AML-193 (cell line): Measurements from ENCODE around the gene NMT1.

Experiments
- DNase-seq, 2 experiments: peaks; one replicate each; lab custom pipeline; 2025; lab: John Stamatoyannopoulos, UW

Gene NMT1

DNA sequence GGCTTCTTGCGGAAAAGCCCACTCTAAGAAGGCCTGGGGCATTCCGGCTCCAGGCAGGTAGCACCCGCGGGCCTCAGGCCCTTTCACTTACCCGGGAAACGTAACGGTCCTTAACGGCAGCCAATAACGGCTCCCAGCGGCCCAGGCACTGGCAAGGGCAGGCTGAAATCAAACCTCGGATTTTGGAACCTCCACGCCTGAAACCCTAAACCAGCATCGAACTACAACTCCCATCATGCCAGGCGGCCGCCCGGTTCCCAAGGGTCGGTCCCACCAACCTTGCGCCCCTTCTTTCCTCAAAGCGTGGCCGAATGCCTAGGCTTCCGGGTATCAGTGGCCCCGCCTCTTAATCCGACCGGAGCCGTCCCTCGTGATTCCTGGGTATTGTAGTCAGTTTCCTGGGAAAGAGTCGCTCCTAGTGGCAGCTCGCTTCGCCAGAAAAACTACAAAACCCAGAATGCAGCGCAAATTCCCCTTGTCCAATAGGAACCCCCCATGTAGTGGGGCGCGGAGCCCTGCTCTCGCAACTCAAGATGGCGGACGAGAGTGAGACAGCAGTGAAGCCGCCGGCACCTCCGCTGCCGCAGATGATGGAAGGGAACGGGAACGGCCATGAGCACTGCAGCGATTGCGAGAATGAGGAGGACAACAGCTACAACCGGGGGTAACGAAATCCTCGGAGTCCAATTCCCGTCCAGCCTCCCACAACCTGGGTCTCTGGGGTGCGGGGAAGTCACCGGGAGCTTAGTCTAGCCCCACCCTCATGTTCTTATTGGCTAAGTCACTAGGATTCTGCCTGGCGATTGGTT is at the start of gene NMT1:
NMT1 (plus strand) TSS at position 521 of the 809 bp plus-strand sequence; CDS start at position 534, 13 bp downstream.
- peak; percentile 100 for DNase-seq

DNA sequence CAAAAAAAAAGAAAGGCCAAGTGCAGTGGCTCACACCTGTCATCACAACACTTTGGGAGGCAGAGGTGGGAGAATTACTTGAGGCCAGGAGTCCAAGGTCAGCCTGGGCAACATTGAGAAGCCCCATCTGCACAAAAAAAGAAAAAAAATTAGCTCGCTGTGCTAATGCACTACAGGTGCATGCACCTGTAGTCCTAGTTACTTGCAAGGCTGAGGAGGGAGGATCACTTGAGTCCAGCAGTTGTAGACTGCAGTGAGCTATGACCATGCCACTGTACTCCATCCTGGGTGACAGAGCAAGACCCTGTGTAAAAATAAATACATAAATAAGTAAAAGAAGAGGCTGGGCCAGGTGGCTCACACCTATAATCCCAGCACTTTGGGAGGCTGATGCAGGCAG is 49.4 kb upstream of the NMT1 start:
- no peak for DNase-seq

DNA sequence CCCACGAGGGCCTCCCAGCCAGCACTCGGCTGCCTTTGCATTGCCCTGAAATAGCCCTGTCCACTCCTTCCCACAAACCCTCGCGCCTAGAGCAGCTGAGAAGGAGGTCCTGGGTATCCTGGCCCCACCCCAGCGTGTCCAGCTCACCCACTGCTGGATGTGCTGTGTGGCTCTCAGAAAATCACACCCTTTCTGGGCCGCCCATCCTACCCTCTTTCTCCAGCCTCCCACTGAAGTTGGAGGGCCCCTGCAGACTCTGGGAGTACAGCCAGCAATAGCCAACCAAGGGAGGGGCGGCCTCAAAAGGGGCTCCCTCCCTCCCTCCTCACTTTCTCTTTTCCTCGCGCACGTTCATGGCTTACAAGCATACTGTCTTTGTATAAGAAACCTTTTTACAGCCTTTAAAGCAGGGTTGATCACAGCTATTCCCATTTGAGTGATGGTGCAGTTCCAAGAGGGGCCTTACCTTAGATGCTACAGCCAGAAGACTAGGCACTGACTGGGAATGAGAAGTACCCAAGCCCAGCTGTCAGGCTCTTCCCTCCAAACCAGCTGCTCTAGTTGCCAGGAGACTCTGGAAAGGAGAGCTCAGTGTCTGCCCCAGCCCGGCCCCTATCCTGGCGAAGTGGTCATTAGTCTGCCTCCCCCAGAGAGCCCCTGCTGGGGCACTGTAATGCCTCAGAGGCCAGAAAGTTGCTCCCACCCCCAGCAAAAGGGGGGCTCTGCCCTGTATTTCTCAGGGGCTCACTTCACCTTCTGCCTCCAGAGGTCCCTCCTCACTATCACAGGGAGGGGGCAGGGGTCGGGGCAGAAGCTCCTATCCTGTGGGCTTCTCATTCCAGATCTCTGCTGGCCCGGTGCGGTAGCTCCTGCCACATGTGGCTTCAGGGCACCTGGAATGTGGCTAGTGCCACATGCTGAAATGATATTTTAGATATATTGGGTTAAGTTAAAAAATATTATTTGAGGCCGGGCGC is 47.8 kb upstream of the NMT1 start:
- DNase-seq: no peak

DNA sequence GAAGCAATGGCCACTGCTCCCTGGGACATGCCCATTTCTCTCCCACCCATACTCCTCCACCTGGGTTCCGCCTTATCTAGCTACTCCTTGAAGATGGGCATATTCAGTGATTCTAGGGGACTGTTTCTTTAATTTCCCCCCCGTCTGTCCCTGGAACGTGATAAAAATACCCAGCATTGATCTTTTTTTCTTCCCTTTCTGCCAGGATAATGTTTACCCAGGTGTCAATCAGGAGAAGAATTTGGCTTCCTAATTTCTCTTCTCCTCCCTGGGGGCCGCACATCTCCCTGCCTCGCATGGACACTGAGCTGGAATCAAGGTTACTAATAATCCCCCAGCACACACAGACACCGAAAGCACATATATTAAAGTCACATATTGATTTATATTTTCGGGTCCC is 44.9 kb upstream of the NMT1 start:
- DNase-seq: no peak

DNA sequence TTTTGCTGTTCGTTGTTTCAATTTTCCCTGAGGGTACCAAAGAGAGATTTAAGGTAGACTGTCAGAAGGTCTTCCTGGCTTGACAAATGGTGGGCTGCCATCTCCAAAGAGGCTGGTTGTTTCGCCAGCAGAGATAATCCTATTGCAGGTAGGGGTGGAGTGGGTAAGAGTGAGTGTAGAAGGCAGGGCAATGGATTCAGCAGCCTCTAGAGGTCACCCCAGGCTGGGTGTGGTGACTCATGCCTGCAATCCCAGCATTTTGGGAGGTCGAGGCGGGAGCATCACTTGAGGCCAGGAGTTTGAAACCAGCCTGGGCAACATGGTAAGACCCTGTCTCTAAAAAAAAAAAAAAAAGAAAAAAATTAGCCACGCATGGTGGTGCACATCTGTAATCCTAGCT is 44.3 kb upstream of the NMT1 start:
- peak; percentile 18 to 29 for DNase-seq

GRCh38 chr17:45018514-45018847 is 42.6 kb upstream of the NMT1 start:
- no peak for DNase-seq

DNA sequence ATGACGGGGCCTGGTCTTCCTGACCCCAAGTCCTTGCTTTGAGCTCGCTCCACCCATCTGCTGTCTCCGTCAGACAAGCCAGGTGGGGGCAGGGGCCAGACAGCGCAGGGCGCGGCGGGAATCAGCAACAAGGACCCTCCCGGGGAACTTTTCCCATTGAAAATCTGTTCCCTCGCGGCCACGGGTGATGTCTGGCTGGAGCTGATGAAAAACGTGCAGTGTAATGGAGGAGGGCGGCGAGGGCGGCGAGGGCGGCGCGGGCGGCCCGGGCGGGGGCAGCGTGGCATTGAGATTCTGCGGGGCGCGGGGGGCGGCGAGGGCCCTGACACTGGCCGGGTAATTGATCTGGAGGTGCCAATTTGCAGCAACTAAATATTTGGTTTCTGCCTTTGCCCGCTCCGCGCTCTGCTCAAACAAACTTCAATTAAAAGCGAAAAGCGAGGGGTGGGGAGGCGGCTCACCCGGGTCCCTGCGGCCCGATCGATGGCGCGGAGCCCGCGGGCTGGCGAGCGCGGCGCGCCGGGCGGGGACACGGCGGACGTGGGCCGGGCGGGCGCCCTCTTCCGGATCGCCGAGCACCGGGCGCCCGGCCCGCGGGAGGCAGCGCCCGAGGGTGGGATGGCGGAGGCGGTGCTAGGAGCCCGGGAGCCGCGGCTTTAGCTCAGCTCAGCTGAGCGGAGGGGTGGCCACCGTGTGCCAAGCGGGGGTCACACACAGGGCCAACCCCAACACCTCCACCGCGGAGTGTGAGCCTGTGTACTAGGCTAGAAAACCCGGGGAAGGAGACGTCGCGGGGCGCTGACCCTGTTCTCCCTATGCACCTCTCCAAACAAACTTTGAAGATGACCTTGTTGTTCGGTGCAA is 42.0 kb upstream of the NMT1 start:
- peak; percentile 30 to 50 for DNase-seq

GRCh38 chr17:45020354-45021138 is 40.6 kb upstream of the NMT1 start:
- no peak for DNase-seq

DNA sequence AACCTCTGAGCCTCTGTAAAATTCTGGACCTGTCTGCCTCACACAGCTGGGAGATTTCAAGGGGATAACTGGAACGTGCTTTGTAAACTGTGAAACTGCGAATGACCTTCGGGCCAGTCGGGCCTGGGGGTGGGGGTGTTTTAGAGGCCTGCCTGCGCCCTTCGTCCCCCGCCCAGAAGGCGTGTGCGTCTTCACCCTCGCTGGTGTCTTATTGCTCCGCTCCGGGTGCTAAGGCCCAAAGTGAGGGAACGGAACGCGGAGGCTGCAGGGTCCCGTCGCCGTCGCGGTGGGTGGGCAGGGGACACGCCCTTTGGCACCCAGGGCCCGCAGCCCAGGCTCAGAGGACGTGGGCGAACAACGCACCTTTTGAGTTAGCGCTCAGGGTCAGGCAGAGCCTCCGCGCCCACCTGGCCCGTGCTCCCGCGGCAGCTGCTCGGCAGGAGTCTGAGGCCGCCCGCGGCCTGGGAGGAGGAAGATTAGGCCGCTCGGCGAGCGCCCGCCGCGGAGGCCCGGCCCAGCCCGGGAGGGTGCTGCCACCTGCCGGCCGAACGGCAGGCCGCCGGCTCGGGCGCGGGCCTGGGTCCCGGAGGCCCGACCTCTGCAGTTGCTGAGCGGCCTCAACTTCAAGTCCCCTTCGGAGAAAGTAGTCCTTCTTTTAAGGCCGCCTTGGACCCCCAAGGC is 39.4 kb upstream of the NMT1 start:
- peak; percentile 59 to 62 for DNase-seq

- DNase-seq: no peak
Observed at GRCh38 chr17:45022288-45022648, 38.8 kb upstream of the NMT1 start.

GRCh38 chr17:45022655-45023339 is 38.3 kb upstream of the NMT1 start:
- DNase-seq: no peak

DNA sequence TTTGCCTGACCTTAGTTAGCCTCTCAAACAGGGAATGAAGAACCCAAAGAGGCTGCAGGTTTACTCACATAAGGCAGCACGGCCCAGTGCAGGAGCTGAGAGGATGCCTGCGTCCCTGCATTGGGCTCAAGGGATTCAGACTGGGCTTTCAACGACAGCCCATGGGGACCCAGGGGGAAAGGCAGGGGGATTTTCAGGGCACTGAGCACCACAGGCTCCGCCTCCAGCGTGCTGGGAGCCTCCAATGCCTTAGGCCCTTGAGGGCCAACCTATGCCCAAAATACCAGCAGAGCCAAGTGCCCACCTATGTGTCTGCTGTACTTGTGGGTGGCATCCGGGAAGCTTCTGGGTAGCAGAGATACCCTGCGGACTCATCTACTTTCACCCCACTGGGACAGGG is 32.0 kb upstream of the NMT1 start:
- DNase-seq: no peak

DNA sequence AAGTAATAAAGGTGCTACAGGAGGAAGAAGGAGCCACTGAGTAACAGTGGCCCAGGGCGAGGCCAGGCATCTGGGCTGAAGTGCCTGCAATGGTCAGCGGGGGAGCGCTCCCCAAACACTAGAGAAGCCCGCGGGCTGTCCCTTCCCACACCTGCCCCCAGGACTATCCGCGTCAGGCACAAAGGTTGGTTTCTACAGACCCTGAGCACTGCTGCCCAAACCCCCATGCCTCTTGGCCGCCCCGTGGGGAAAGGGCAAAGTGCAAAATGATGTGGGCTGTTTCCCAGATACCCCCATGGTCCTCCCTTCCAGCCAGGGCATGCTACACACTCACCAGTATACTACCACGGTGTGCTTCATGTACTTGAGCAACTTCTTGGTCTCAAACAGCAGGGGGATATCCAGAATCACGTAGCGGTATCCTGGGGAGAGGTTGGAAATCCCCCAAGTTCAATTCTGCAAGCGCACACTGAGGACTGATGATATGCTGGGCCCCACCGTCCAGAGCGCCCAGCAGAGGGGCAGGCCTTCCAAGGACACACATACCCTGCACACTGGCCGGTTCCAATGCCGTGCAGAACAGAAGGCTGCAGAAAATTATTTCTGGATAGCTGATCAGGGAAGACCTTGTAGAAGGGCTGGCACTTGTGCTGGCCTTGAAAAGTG is 31.2 kb upstream of the NMT1 start:
- no peak for DNase-seq

DNA sequence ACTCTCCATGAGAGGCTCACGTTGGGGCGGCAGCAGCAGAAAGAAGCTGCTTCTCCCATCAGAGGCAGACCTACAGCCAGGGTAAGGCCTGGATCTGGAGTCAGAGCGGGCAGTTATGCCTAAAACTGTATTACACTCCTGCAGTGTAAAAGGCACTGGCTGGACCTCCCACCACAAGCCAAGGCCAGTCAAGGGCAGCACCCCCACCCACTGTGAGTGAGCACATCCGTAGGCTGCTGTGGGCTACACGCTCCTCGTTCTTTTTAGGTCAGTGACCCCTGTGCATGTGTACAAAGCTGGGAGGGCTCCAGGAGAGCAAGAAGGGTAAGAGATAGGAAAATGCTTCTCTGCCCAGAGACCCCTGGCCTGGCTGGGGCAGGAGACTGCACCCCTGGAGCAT is 30.4 kb upstream of the NMT1 start:
- no peak for DNase-seq

DNA sequence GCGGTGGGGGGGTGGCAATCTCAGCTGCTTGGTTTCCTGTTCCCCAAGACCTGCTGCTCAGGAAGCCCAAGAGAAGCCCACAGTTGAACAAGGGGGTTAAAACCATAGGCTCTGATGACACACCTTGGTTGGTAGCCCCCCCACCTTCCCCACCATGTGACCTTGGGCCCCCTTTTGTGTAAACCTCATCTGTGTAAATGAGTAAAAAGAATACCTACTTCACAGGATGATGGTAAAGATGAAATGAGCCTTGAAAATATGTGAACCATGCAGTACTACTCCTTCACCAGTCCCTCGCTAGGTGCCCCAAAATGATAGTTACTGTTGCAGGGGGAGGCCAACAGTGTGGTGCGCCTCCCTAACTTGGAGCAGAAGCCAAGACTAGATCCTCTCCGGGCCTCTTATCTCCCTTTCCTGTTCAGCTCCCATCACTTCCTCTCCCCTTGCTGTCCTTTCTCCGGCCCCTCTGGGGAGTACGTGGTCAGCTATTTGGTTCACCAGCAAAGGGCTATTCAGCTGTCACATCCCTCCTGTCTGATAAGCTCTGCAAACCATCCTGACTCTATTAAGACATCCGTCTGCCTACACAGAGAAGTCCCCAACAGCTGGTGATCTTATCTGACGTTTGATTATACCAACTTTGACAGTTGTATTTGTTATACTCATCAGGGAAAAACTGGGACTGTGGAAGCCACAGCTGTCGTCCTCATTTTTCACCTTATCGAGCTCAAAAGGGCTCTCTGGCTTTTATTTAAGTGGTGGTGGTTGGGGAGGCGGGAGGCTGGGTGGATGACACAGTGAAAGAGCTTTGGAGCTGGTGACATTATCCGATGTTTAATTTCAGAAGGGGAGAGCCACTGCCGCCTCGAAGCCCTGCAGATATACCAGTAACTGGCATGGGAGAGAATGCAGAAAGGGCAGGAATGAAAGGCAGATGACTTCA is 29.6 kb upstream of the NMT1 start:
- no peak for DNase-seq

- no peak for DNase-seq
Observed at GRCh38 chr17:45032174-45032541, 29.0 kb upstream of the NMT1 start.

- DNase-seq: no peak
Observed at GRCh38 chr17:45034599-45034998, 26.5 kb upstream of the NMT1 start.

DNA sequence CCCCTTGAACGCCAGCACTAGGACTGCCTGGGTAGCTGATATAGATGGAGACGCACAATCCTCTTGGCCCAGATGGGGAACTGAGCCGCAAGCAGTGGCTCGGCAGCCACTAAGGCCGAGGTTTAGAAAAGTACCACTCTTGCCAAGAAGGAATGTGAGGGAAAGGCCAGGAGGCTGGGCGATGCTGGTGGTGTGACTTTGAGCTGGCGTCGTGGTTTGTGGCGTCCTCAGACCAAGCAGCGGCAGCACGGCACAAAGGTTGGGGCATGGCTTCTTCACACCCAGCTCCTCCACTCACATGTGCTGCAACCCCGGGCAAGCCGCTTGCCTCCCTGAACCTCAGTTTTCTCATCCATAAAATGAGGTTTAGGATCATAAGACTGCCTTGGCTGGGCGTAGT is 25.3 kb upstream of the NMT1 start:
- DNase-seq: no peak

DNA sequence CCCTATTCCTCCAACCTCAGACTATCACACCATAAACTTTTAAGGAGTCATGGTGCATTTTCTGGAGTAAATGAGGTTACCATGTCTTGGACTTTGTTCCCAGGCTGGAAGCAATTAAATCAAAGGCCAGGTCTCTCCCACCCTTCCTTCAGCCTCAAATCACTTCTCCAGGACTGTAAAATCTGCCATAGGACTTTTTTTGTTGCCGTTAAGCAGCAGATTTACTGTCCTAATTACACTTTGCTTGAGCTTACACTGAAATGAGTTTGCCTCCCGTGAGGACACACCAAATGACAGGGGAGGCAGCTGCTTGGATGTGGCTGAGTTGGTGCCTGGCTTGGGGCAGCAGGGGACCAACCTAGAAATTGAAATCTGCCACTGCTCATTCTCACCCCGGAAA is 24.4 kb upstream of the NMT1 start:
- no peak for DNase-seq
